GM12878 (cell line): ENCODE data around the gene ZC3H8. TPM values are rescaled to one million over a fixed set of nuclear protein-coding genes. Genes with fewer than 3 reads are reported as not detected.
A peak's percentile ranks its signal among the peaks of the same experiment; 100 is the strongest.

Experiments
- ATAC-seq: fragments of 200-7000 bp; cut with Tn5 transposase; 3 replicates; pipeline ENCODE4 v1.9.1; 2020; ENCODE audit warnings: mild to moderate bottlenecking, moderate library complexity
- BruUV-seq: library from RNA; stranded (reverse); fragments of 400-500 nt; replicated peaks from 2 replicates; lab custom pipeline; 2021; lab: Mats Ljungman, UMichigan
- CTCF ChIA-PET: fragments of 300-600 bp; sonication (Branson Sonifier 250); formaldehyde crosslinking; extraction: SDS; loops from one replicate; lab custom pipeline; 2021; ENCODE audit warnings: inconsistent platforms; lab: Yijun Ruan, JAX
- POLR2A ChIA-PET: fragments of 350-600 bp; formaldehyde crosslinking; extraction: SDS; loops from one replicate; lab custom pipeline; 2021; ENCODE audit warnings: inconsistent platforms; lab: Charles Lee
- RAD21 ChIA-PET: fragments of 300-600 bp; sonication (Branson Sonifier 250); formaldehyde crosslinking; loops from one replicate; lab custom pipeline; 2023; ENCODE audit warnings: antibody characterized with exemption; ENCODE audit not compliant: unreplicated experiment; lab: Charles Lee
- SMC1A ChIA-PET: fragments of 300-600 bp; sonication (Branson Sonifier 250); formaldehyde crosslinking; loops from one replicate; lab custom pipeline; 2023; ENCODE audit not compliant: unreplicated experiment, uncharacterized antibody; lab: Charles Lee
- DNase-seq: peaks from one replicate; pipeline ENCODE4 v3.0.0-alpha.2; 2011; ENCODE audit warnings: low read depth, low spot score
- FAIRE-seq: peaks from 3 replicates; lab custom pipeline; 2011; peaks lifted over from hg19 to GRCh38; lab: Jason Lieb, UNC
- H2AFZ ChIP-seq: 2 replicates; pipeline ENCODE4 v1.6.0; 2011; ENCODE audit warnings: low read depth, low read length, control low read depth; ENCODE audit not compliant: control insufficient read depth
- H3K27ac ChIP-seq: 2 replicates; pipeline ENCODE4 v1.5.1; 2011; ENCODE audit warnings: control low read depth; ENCODE audit not compliant: control insufficient read depth, insufficient read depth
- H3K27me3 ChIP-seq, 2 experiments: replicated peaks in 1 of 2; 2 replicates each; pipeline versions ENCODE4 v1.6.0 to v1.6.1; 2011; ENCODE audit warnings: low read length in 1 of 2; ENCODE audit not compliant: control insufficient read depth in 2 of 2, insufficient read depth in 2 of 2
- H3K36me3 ChIP-seq, 2 experiments: 2 replicates each; pipeline ENCODE4 v1.5.1; 2011; ENCODE audit warnings: low read length in 1 of 2; ENCODE audit not compliant: control insufficient read depth in 2 of 2, insufficient read depth in 2 of 2
- H3K4me1 ChIP-seq: 2 replicates; pipeline ENCODE4 v1.6.1; 2011; ENCODE audit warnings: mild to moderate bottlenecking, low read length, moderate library complexity, mixed read lengths; ENCODE audit not compliant: control insufficient read depth, insufficient read depth
- H3K4me2 ChIP-seq: 2 replicates; pipeline ENCODE4 v1.6.0; 2011; ENCODE audit warnings: control low read depth; ENCODE audit not compliant: control insufficient read depth, insufficient read depth
- H3K4me3 ChIP-seq: fragments of 200-600 bp; sonication (generic); 2 replicates; pipeline ENCODE4 v1.5.1; 2016
- H3K79me2 ChIP-seq: 2 replicates; pipeline ENCODE4 v1.6.0; 2011; ENCODE audit warnings: low read length; ENCODE audit not compliant: control insufficient read depth, insufficient read depth
- H3K9ac ChIP-seq: 2 replicates; pipeline ENCODE4 v1.8.0; 2011; ENCODE audit warnings: low read length, control low read depth, mixed read lengths; ENCODE audit not compliant: control insufficient read depth, insufficient read depth
- H3K9me3 ChIP-seq: replicated peaks from 3 replicates; pipeline ENCODE4 v1.5.1; 2011; ENCODE audit warnings: mild to moderate bottlenecking, low read length; ENCODE audit not compliant: control insufficient read depth, insufficient read depth
- H4K20me1 ChIP-seq: 2 replicates; pipeline ENCODE4 v1.6.0; 2011; ENCODE audit not compliant: control insufficient read depth, insufficient read depth
- DPF2 ChIP-seq: fragments of 450-650 bp; IDR thresholded peaks from 2 replicates; pipeline ENCODE4 v1.6.1; 2017; ENCODE audit warnings: mild to moderate bottlenecking
- EED ChIP-seq: sonication (generic); IDR thresholded peaks from 2 replicates; pipeline ENCODE4 v1.6.1; 2016; ENCODE audit warnings: antibody characterized with exemption, low read depth
- EGR1 ChIP-seq, 2 experiments: IDR thresholded peaks; 1 replicate in 1 of 2; 2 replicates in 1 of 2; pipeline ENCODE4 v1.6.1; 2011 to 2012; ENCODE audit warnings: low read depth in 2 of 2, low read length in 2 of 2, borderline replicate concordance in 1 of 2, mild to moderate bottlenecking in 1 of 2, moderate library complexity in 1 of 2
- IKZF2 ChIP-seq, 2 experiments: fragments of 450-650 bp; IDR thresholded peaks; 2 replicates each; pipeline ENCODE4 v1.6.1; 2017; ENCODE audit warnings: mild to moderate bottlenecking in 2 of 2, moderate library complexity in 2 of 2
- IRF3 ChIP-seq: fragments of 450-650 bp; IDR thresholded peaks from 2 replicates; pipeline ENCODE4 v1.6.1; 2014; ENCODE audit warnings: mild to moderate bottlenecking
- NFYB ChIP-seq: IDR thresholded peaks from 2 replicates; pipeline ENCODE4 v1.6.1; 2011; ENCODE audit warnings: low read depth, mild to moderate bottlenecking, low read length, improper control_type of control experiment, moderate library complexity; ENCODE audit not compliant: insufficient read depth
- PAX5 ChIP-seq: IDR thresholded peaks from 2 replicates; pipeline ENCODE4 v1.6.1; 2011; ENCODE audit warnings: low read depth, low read length, borderline replicate concordance
- PBX3 ChIP-seq: IDR thresholded peaks from 2 replicates; pipeline ENCODE4 v1.6.1; 2011; ENCODE audit warnings: mild to moderate bottlenecking, low read depth, low read length, moderate library complexity; ENCODE audit not compliant: insufficient replicate concordance
- POLR2AphosphoS5 ChIP-seq: IDR thresholded peaks from 2 replicates; pipeline ENCODE4 v1.6.1; 2011; ENCODE audit warnings: mild to moderate bottlenecking, low read length, inconsistent platforms
- PRDM15 ChIP-seq: fragments of 450-650 bp; formaldehyde crosslinking; IDR thresholded peaks from 2 replicates; pipeline ENCODE4 v1.4.0; 2020; ENCODE audit warnings: mild to moderate bottlenecking, moderate library complexity
- RAD51 ChIP-seq: fragments of 450-650 bp; IDR thresholded peaks from 2 replicates; pipeline ENCODE4 v1.6.1; 2016; ENCODE audit warnings: moderate library complexity, mild to moderate bottlenecking, inconsistent platforms
- SPI1 ChIP-seq: IDR thresholded peaks from 2 replicates; pipeline ENCODE4 v1.6.1; 2011; ENCODE audit warnings: low read depth, mild to moderate bottlenecking, low read length, moderate library complexity, borderline replicate concordance; ENCODE audit not compliant: insufficient read depth
- USF1 ChIP-seq: IDR thresholded peaks from 2 replicates; pipeline ENCODE4 v1.6.1; 2011; ENCODE audit warnings: borderline replicate concordance, low read depth, mild to moderate bottlenecking, moderate library complexity, mixed read lengths, low read length; ENCODE audit not compliant: insufficient read depth; ENCODE audit errors: extremely low read length
- ZNF217 ChIP-seq: fragments of 450-650 bp; IDR thresholded peaks from 2 replicates; pipeline ENCODE4 v1.6.1; 2017; ENCODE audit warnings: antibody characterized with exemption, mild to moderate bottlenecking
- ZNF24 ChIP-seq: fragments of 450-650 bp; IDR thresholded peaks from 2 replicates; pipeline ENCODE4 v1.6.1; 2017; ENCODE audit warnings: antibody characterized with exemption, mild to moderate bottlenecking
- WGBS: methylation state at CpG from one replicate; pipeline ENCODE4 v1.1.6; 2016; ENCODE audit warnings: low lambda C conversion rate; ENCODE audit not compliant: insufficient replicate concordance, insufficient coverage; ENCODE audit errors: missing lambda C conversion rate; 5-methylcytosine and 5-hydroxymethylcytosine counted together
- in situ Hi-C: fragments of 300-500 bp; cut with MboI; formaldehyde crosslinking; loops from 9 replicates; pipeline ENCODE4 v1.14.3; 2018; ENCODE audit warnings: mixed read lengths
- intact Hi-C: fragments of 100-400 bp; cut with micrococcal nuclease; formaldehyde crosslinking; loops from one replicate; pipeline ENCODE4 v1.14.2; 2022; ENCODE audit not compliant: unreplicated experiment
- polyA plus RNA-seq, 11 experiments: library from polyadenylated mRNA; depleted of rRNA in 4 of 11; unstranded in 6 of 11; stranded (reverse) in 5 of 11; fragments of >200 nt; fragmentation: Nextera tagmentation in 4 of 11; fragmentation: Illumina TruSeq in 1 of 11; extraction: Ambion mirVana in 4 of 11; extraction: Trizol in 1 of 11; gene quantifications; 1 replicate in 1 of 11; 2 replicates in 10 of 11; pipeline versions ENCODE4 v1.2.1 to v1.2.3, GENCODE V29; 2011 to 2016; ENCODE audit warnings: inconsistent platforms in 2 of 11, missing spikeins in 2 of 11, low read depth in 1 of 11
- total RNA-seq, 4 experiments: library from RNA; depleted of rRNA in 3 of 4; stranded (reverse); fragments of >200 nt in 3 of 4; fragmentation: Illumina TruSeq in 1 of 4; extraction: Trizol in 1 of 4; gene quantifications; 2 replicates each; pipeline versions ENCODE4 v1.2.1 to v1.2.3, GENCODE V29; 2013 to 2021

Gene ZC3H8
- total and polyA plus RNA-seq, 10 of the 15 experiments (the other 5 are each of a cell fraction or from before 2014, with no cell fraction given), result 9.9 to 28.4 (median 19.5) TPM

GRCh38 chr2:112255875-112256274, 1.0 kb upstream of the ZC3H8 start:
- in situ Hi-C loops, result loop anchor here (10.0 kb wide), 1 partner anchor 371 kb away; the partner anchor contains the start of gene ANAPC1
- H3K27me3 ChIP-seq, result no peaks in the 10 kb centered on the region
- no peak overlapping the region for H3K4me2 ChIP-seq
- H3K4me3 ChIP-seq, result no peak overlapping the region
- 63% methylated on average over 2 of the region's 2 CpGs for WGBS
- RAD21 ChIA-PET, result interaction anchor here (0.8 to 2.9 kb wide), 3 partner anchors 13 to 328 kb away, joined by 3 to 11 read pairs (median 3); partner anchors contain the start of gene CHCHD5
- TF ChIP-seq USF1, result no peak
- TF ChIP-seq PAX5, result no peak
- no peak for TF ChIP-seq ZNF24
- TF ChIP-seq EGR1 (IDR thresholded peaks at IDR 0.05; ENCODE audit: borderline replicate concordance in 1 of 2, low read depth in 2 of 2, low read length in 2 of 2), result no peak
- TF ChIP-seq IKZF2 (IDR thresholded peaks at IDR 0.05), result 0 out of 4 replicates have a peak, but pooled peaks of 1 of the 2 experiments have one; percentile 18
- TF ChIP-seq RAD51, result no peak
- TF ChIP-seq ZNF217, result no peak
- no peak for TF ChIP-seq PRDM15 (CRISPR knock-in tag)
- no peak for TF ChIP-seq NFYB
- peak; percentile 74 for TF ChIP-seq SPI1
- TF ChIP-seq IRF3, result no peak
- TF ChIP-seq EED, result no peak
- no peak for TF ChIP-seq DPF2
- no peak for TF ChIP-seq PBX3
- no peak for TF ChIP-seq POLR2AphosphoS5
- H3K36me3 ChIP-seq, result no peaks in the 10 kb centered on the region
- intact Hi-C loops, result loop anchor here (2.0 to 5.0 kb wide), 3 partner anchors 135 to 226 kb away; partner anchors contain the start of genes RGPD8 and TTL
- SMC1A ChIA-PET, result interaction anchor here (0.9 to 1.9 kb wide), 5 partner anchors 9 to 134 kb away, joined by 3 to 6 read pairs (median 5); no protein-coding TSS in a partner anchor
- peak overlapping the region; percentile 1 for H2AFZ ChIP-seq
- no peaks in the 10 kb centered on the region for H4K20me1 ChIP-seq
- no TSS peak for BruUV-seq
- H3K9me3 ChIP-seq, result no peaks in the 10 kb centered on the region
- ATAC-seq, result no peak
- no peak overlapping the region for H3K9ac ChIP-seq
- POLR2A ChIA-PET, result interaction anchor here (0.9 to 1.1 kb wide), 3 partner anchors 9 to 19 kb away, joined by 3 to 4 read pairs (median 3); no protein-coding TSS in a partner anchor
- DNase-seq, result no peak
- H3K27ac ChIP-seq, result no peak overlapping the region
- CTCF ChIA-PET, result interaction anchor here (0.9 to 2.9 kb wide), 9 partner anchors 19 to 327 kb away, joined by 3 to 13 read pairs (median 4); no protein-coding TSS in a partner anchor
- FAIRE-seq, result no peak
- H3K4me1 ChIP-seq, result peaks cover 3% of the 10 kb centered on the region; the same call in 1 of the 2 replicates
- H3K79me2 ChIP-seq, result peaks cover 21% of the 10 kb centered on the region
